Lower lobe of right lung (tissue), 2 donors: ENCODE measurements around the gene UBE2G2. TPM values are rescaled to one million over a fixed set of nuclear protein-coding genes. Genes with fewer than 3 reads are reported as not detected.

Experiments
- ATAC-seq, 2 donors: fragments of 200-7000 bp; cut with Tn5 transposase; one replicate each; pipeline ENCODE4 v1.9.1; 2020 to 2022; ENCODE audit warnings: mild to moderate bottlenecking in 2 of 2, moderate library complexity in 2 of 2
- DNase-seq: peaks from one replicate; pipeline ENCODE4 v3.0.0-alpha.2; 2020
- H3K27ac ChIP-seq: fragments of 200-600 bp; one replicate; pipeline ENCODE4 v1.8.0; 2022
- H3K27me3 ChIP-seq: fragments of 200-600 bp; one replicate; pipeline ENCODE4 v1.8.0; 2022; ENCODE audit warnings: low read depth
- H3K36me3 ChIP-seq: fragments of 200-600 bp; one replicate; pipeline ENCODE4 v1.8.0; 2022; ENCODE audit warnings: mild to moderate bottlenecking
- H3K4me1 ChIP-seq: fragments of 200-600 bp; one replicate; pipeline ENCODE4 v1.8.0; 2022
- H3K4me3 ChIP-seq: fragments of 200-600 bp; one replicate; pipeline ENCODE4 v1.8.0; 2022; ENCODE audit warnings: mild to moderate bottlenecking
- H3K9me3 ChIP-seq: fragments of 200-600 bp; one replicate; pipeline ENCODE4 v1.8.0; 2022
- intact Hi-C: fragments of 100-400 bp; cut with DNase I; formaldehyde crosslinking; loops from one replicate; pipeline ENCODE4 v1.11.0; 2022
- long read RNA-seq: library from polyadenylated mRNA; unstranded; transcript quantifications from one replicate; pipeline ENCODE4 v2.0.0, GENCODE V29; 2021
- total RNA-seq: library from RNA; stranded (reverse); fragmentation: NEBNext Ultra II Directional; extraction: Animal tissue kit (Norgen Biotek cat#: 25700); gene quantifications from one replicate; pipeline ENCODE4 v1.2.1, GENCODE V29; 2021
- TF ChIP-seq, protein P1 (sequence below): fragments of 200-600 bp; IDR thresholded peaks from one replicate; pipeline ENCODE4 v1.8.0; 2022; ENCODE audit warnings: antibody characterized with exemption, mild to moderate bottlenecking
- donor health status: DM: no; HTN: yes; CAD: no; lungs with severe emphysema.

Gene UBE2G2, protein sequence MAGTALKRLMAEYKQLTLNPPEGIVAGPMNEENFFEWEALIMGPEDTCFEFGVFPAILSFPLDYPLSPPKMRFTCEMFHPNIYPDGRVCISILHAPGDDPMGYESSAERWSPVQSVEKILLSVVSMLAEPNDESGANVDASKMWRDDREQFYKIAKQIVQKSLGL
- 76.9 TPM for total RNA-seq
- long read RNA-seq, full-length matches to known transcripts: 67 of 93 reads
- long read RNA-seq, partial matches to known transcripts: 2 of 93 reads
- long read RNA-seq, other reads (novel, unspliced or antisense): 24 of 93 reads

DNA sequence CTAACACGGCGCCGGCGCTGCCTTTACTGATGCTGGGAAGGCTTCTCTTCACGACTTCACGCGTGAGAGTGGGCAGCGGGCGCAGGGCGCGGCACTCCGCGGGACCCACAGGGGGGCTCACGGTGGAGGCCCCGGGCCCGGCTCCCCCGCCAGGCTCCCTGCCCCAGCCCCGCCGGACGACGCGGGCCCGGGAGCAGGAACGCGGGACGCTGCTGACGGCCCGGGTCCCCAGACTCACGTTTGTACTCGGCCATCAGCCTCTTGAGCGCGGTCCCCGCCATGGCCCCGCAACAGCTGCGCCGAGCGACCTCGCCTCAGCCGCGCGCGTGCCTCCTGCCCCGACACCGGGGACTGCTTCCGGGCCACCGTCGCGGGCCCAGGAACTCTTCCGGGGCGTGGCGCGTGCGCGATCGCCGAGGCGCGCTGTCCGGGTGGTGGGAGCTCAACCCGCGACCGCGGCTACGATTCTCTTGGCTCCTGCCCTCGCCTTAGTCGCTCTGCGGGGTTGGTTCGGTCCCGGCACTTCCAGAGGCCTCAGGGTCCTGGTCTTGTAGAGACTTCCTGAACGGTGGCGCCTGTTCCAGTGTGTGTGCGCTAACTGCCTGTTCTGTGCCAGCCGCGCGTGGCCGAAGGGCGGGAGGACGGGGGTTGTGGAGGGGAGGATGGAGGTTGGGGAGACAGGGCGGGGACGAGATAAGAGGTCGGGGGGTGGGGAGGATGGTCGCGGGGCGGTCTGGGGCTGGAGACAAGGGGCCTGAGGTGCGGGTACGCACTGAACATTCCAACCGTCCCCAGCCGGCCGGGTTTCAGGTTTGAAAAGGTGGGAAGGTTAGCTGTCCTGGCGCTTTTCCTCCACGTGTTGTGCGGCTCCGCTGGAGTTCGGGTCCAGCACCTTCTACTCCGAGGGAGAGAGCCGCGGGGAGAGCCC, at the start of gene UBE2G2:
UBE2G2 (minus strand) TSS at position 353 of the 928 bp plus-strand sequence; CDS start at position 281, 72 bp downstream.
- Histone ChIP-seq H3K27me3 (no peaks in the 10 kb centered on the region), H3K4me1 (peaks cover 34% of the 10 kb centered on the region), H3K36me3 (peaks cover 27% of the 10 kb centered on the region), H3K9me3 (no peaks in the 10 kb centered on the region), H3K4me3 (peak within 1 kb of the TSS; percentile 97), H3K27ac (peak within 1 kb of the TSS; percentile 80)
- intact Hi-C loops: no loop called here
- ATAC-seq (peak; percentile 96 to 98), DNase-seq (peak; percentile 87)
- TF ChIP-seq, protein P1, sequence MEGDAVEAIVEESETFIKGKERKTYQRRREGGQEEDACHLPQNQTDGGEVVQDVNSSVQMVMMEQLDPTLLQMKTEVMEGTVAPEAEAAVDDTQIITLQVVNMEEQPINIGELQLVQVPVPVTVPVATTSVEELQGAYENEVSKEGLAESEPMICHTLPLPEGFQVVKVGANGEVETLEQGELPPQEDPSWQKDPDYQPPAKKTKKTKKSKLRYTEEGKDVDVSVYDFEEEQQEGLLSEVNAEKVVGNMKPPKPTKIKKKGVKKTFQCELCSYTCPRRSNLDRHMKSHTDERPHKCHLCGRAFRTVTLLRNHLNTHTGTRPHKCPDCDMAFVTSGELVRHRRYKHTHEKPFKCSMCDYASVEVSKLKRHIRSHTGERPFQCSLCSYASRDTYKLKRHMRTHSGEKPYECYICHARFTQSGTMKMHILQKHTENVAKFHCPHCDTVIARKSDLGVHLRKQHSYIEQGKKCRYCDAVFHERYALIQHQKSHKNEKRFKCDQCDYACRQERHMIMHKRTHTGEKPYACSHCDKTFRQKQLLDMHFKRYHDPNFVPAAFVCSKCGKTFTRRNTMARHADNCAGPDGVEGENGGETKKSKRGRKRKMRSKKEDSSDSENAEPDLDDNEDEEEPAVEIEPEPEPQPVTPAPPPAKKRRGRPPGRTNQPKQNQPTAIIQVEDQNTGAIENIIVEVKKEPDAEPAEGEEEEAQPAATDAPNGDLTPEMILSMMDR: no peak

DNA sequence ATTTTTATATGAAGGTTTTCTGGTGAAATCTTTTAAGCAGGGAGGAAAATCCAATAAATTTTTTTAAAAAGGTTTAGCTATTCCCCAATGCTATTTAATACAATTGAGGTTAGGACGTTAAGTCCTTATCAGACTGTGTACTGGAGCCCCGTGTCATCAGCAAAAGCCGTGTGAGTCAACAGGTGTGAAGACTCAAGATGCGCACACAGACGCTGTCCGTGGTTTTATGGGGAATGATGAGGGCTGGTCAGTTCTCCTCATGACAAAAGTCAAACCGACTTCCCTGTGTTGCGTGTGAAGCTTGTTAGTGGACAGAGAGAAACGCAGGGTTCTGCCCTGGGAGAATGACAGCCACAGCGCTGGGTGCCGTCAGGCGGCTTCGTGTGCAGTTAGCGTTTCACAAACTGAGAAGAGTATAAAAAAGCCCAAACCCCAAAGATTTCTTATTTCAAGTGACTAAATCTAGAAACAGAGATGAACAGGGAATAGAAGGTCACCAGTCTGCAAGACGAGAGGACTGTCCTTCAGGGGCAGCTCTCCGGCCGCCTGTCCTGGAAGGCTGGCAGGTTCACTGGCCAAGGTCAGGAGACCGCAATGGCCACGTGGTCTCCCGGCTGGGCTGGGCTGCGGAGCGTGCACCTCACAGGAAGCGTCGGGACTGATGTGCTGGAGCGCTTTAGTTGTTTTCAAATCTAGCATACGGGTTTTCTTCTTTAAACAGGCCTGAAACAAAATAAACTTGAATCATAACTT, 49.5 kb upstream of the UBE2G2 start:
- DNase-seq (no peak), ATAC-seq (no peak)
- H3K27ac ChIP-seq: no peak overlapping the region
- H3K4me1 ChIP-seq: peaks cover 10% of the 10 kb centered on the region
- H3K9me3 ChIP-seq: no peaks in the 10 kb centered on the region
- no peak overlapping the region for H3K4me3 ChIP-seq
- intact Hi-C loops: no loop called here
- TF ChIP-seq, protein P1: no peak
- H3K27me3 ChIP-seq: no peaks in the 10 kb centered on the region
- H3K36me3 ChIP-seq: peaks cover 76% of the 10 kb centered on the region

DNA sequence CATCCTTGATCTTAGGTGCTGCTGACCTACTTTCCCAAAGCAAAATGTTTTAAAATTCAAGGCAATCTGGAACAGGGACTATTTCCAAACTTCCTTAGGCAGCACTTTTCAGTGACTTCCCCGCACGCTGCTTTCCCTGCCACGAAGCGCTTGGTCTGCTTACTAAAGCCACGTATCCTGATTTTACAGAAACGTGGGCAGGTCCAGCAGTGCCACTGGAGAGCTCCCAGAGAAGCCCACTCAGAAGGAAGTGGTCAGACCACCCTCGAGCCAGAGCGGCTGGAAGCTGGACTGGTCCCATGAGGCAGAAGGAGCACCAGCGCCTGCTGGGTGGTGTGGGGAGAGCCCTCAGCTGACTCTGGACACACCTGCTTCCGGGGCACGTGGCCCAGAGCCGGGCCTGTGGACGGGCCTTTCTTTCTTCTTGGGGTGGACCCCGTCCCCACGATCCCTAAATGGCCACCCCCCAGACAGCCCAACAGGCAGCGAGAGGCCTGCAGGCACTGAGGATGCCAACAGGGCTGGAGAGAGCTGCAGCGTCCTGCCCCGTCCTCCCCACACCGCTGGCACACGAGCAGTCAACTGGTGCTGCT, 48.7 kb upstream of the UBE2G2 start:
- H3K36me3 ChIP-seq: peaks cover 69% of the 10 kb centered on the region
- H3K27ac ChIP-seq: no peak overlapping the region
- no peak overlapping the region for H3K4me3 ChIP-seq
- H3K9me3 ChIP-seq: no peaks in the 10 kb centered on the region
- TF ChIP-seq, protein P1: no peak
- ATAC-seq: no peak
- intact Hi-C loops: no loop called here
- no peak for DNase-seq
- H3K4me1 ChIP-seq: peaks cover 18% of the 10 kb centered on the region
- no peaks in the 10 kb centered on the region for H3K27me3 ChIP-seq

DNA sequence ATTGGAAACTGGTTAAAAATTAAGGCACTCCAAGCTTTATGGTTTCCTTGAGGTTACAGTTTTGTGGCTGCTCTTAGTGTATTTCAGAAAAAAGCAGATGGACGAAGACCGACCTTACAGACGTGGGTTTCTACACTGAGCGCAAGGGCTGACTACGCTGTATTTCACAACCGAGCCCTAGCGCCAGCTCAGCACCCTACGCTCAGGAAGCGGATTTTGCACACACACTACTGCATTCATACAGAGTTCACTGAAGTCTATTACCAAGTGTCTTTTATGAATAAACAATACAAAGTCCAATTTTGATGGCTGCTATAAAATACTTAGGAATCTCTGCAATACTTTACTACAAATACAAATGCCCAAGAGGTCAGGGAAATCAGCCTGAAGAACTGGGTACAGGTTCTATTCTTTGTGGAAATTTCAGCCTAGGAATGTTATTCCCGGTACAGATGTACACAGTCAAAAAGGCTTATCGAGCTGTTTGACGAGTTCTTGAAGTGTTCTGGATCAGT, 48.1 kb upstream of the UBE2G2 start:
- H3K4me1 ChIP-seq: peaks cover 20% of the 10 kb centered on the region
- intact Hi-C loops: no loop called here
- H3K27ac ChIP-seq: no peak overlapping the region
- TF ChIP-seq, protein P1: no peak
- H3K36me3 ChIP-seq: peaks cover 62% of the 10 kb centered on the region
- H3K4me3 ChIP-seq: no peak overlapping the region
- no peaks in the 10 kb centered on the region for H3K27me3 ChIP-seq
- no peak for DNase-seq
- ATAC-seq: no peak
- H3K9me3 ChIP-seq: no peaks in the 10 kb centered on the region
